ENCODE data around the gene CHCHD3.

Gene CHCHD3

GRCh38 chr7:133020496-133020895, 61.4 kb downstream of the CHCHD3 start:
- in situ Hi-C loops (cut with HindIII; ENCODE audit: low sequenced_read_pairs) = no loop called here
- DNase-seq (ENCODE audit: low read depth) = no peak
- H3K4me3 ChIP-seq (ENCODE audit: low read depth, low read length) = no peak overlapping the region
- TF ChIP-seq, protein P1, sequence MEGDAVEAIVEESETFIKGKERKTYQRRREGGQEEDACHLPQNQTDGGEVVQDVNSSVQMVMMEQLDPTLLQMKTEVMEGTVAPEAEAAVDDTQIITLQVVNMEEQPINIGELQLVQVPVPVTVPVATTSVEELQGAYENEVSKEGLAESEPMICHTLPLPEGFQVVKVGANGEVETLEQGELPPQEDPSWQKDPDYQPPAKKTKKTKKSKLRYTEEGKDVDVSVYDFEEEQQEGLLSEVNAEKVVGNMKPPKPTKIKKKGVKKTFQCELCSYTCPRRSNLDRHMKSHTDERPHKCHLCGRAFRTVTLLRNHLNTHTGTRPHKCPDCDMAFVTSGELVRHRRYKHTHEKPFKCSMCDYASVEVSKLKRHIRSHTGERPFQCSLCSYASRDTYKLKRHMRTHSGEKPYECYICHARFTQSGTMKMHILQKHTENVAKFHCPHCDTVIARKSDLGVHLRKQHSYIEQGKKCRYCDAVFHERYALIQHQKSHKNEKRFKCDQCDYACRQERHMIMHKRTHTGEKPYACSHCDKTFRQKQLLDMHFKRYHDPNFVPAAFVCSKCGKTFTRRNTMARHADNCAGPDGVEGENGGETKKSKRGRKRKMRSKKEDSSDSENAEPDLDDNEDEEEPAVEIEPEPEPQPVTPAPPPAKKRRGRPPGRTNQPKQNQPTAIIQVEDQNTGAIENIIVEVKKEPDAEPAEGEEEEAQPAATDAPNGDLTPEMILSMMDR (IDR thresholded peaks at IDR 0.05; ENCODE audit: low read depth, low read length, missing control alignments) = no peak

DNA sequence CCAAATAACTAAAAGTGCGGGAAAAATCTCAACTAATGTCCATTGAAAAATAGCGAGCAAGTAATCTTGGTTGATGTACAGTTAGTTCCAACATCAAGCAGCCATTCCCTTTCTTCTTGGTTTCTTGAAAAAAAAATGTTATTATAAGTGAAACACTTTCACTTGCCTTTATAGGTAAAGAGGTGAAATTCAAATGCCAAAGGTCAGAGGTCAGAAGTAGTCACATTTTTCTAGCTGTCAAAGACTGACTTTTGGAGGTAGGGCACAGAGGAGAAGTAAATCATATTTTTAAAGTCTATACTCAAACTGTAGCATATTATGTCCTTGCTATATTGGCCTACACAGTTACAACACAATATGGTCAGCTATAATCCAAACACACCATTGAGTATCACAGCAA, 62.3 kb downstream of the CHCHD3 start:
- in situ Hi-C loops (cut with HindIII; ENCODE audit: low sequenced_read_pairs) = no loop called here
- no peak for DNase-seq (ENCODE audit: low read depth)
- no peak overlapping the region for H3K4me3 ChIP-seq (ENCODE audit: low read depth, low read length)
- TF ChIP-seq, protein P1 (IDR thresholded peaks at IDR 0.05; ENCODE audit: low read depth, low read length, missing control alignments) = no peak

- DNase-seq (ENCODE audit: low read depth) = no peak
- TF ChIP-seq, protein P1 (IDR thresholded peaks at IDR 0.05; ENCODE audit: low read depth, low read length, missing control alignments) = no peak
- in situ Hi-C loops (cut with HindIII; ENCODE audit: low sequenced_read_pairs) = no loop called here
- H3K4me3 ChIP-seq (ENCODE audit: low read depth, low read length) = no peak overlapping the region
Measured at GRCh38 chr7:133016604-133017003, 65.3 kb downstream of the CHCHD3 start.

DNA sequence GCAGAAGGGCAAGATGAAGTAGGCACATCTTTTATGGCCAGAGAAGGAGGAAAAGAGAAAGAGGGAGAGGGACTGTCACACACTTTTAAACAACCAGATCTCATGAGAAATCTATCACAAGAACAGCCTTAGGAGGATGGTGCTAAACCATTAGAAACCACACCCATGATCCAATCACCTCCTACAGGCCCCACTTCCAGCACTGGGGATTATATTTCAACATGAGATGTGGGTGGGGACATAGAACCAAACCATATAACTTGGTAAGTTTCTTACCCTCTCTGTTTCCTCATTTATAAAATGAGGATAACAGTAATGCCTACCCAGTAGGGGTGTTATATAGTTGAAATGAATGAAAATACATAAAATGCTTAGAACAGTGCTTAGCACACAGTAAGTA, 66.0 kb downstream of the CHCHD3 start:
- in situ Hi-C loops (cut with HindIII; ENCODE audit: low sequenced_read_pairs) = no loop called here
- TF ChIP-seq, protein P1 (IDR thresholded peaks at IDR 0.05; ENCODE audit: low read depth, low read length, missing control alignments) = no peak
- DNase-seq (ENCODE audit: low read depth) = no peak
- no peak overlapping the region for H3K4me3 ChIP-seq (ENCODE audit: low read depth, low read length)

DNA sequence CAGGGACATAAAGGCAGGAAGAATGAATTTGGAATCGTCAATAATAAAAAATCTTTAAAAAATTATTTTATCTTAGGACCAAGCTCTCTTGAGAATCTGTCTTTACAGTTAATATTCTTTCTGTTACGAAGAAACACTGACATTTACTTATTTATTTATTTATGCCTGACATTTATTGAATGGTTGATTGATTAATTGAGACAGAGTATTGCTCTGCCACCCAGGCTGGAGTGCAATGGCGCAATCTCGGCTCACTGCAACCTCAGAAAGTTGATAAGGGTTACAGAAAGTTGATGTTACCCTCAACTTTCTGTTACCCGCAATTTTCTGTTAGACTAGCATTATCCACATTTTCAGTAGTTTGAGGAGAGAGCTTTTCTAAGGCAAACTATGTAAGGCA, 70.1 kb downstream of the CHCHD3 start:
- H3K4me3 ChIP-seq (ENCODE audit: low read depth, low read length) = no peak overlapping the region
- no peak for DNase-seq (ENCODE audit: low read depth)
- in situ Hi-C loops (cut with HindIII; ENCODE audit: low sequenced_read_pairs) = no loop called here
- TF ChIP-seq, protein P1 (IDR thresholded peaks at IDR 0.05; ENCODE audit: low read depth, low read length, missing control alignments) = no peak

DNA sequence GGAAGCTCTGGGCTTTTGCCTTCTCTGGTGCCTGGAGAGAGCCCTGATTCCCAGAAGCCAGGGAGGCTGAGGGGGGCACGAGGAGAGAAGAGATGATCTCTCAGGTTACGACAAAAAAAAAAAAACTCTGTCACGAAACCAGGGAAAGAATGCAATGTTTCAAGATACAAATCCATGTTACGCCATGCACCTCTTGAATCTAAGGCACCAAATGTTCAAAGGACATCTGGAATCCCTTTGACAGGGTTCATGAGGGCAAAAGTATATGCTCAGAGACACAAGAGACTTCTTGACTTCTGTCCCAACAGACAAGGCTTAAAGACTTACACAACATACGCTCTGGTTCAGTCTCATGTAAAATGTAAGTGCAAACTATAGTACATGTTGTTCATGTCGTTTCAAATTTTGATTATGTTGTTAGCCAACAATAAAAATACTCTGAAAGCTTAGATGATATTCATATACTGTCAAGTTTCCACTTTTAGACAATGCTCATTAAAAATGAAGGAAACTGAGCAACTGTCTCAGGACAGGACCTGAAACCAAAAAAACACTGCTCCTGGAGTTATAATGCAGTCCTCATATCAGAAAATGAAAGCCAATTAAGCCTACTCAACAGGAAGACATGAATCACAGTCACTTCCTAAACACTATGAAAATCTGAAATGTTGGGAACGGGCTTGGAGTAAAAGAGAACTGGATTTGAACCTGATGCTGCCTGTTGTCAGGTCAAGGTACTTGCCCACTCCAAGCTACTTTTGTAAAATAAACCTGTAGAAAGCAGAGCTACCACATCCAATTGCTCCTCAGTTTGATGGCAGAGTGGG, 72.3 kb downstream of the CHCHD3 start:
- in situ Hi-C loops (cut with HindIII; ENCODE audit: low sequenced_read_pairs) = no loop called here
- TF ChIP-seq, protein P1 (IDR thresholded peaks at IDR 0.05; ENCODE audit: low read depth, low read length, missing control alignments) = no peak
- DNase-seq (ENCODE audit: low read depth) = no peak
- H3K4me3 ChIP-seq (ENCODE audit: low read depth, low read length) = no peak overlapping the region

Data from astrocyte of the cerebellum (primary cell).